B cell (primary cell): ENCODE measurements around the gene DCUN1D2. TPM values are rescaled to one million over a fixed set of nuclear protein-coding genes. Genes with fewer than 3 reads are reported as not detected.

ENCODE experiments used
- ATAC-seq: fragments of 200-7000 bp; cut with Tn5 transposase; one replicate; pipeline ENCODE4 v1.10.0; 2021; ENCODE audit warnings: low read depth, mild to moderate bottlenecking, moderate number of reproducible peaks, moderate library complexity
- CTCF ChIA-PET: fragments of 350-600 bp; sonication (Branson Sonifier 250); formaldehyde crosslinking; loops from one replicate; lab custom pipeline; 2021; ENCODE audit warnings: antibody characterized with exemption, inconsistent platforms; lab: Charles Lee
- POLR2A ChIA-PET: fragments of 350-600 bp; sonication (Branson Sonifier 250); formaldehyde crosslinking; loops from one replicate; lab custom pipeline; 2021; ENCODE audit warnings: antibody characterized with exemption; lab: Charles Lee
- DNase-seq: peaks from one replicate; pipeline ENCODE4 v3.0.0; 2013
- H2AFZ ChIP-seq: 2 replicates; pipeline ENCODE4 v1.6.1; 2012; ENCODE audit warnings: mild to moderate bottlenecking, low read depth, low read length; ENCODE audit not compliant: insufficient read depth, poor library complexity, severe bottlenecking
- H3K27ac ChIP-seq, 2 donors: 1 replicate in 1 of 2; 2 replicates in 1 of 2; pipeline ENCODE4 v1.5.1; 2012 to 2013; ENCODE audit warnings: low read length in 2 of 2, mild to moderate bottlenecking in 2 of 2, moderate library complexity in 1 of 2
- H3K27me3 ChIP-seq, 4 experiments: fragments of 200-600 bp in 1 of 4; sonication (generic) in 1 of 4; replicated peaks in 1 of 4; 1 replicate in 2 of 4; 2 replicates in 2 of 4; pipeline versions ENCODE4 v1.6.1 to v1.7.0; 2013 to 2016; ENCODE audit warnings: low read length in 3 of 4, mild to moderate bottlenecking in 2 of 4, mixed read lengths in 1 of 4, moderate library complexity in 1 of 4; ENCODE audit not compliant: insufficient read depth in 4 of 4, control insufficient read depth in 3 of 4; ENCODE audit errors: control extremely low read depth in 1 of 4
- H3K36me3 ChIP-seq, 2 experiments: replicated peaks in 1 of 2; 1 replicate in 1 of 2; 2 replicates in 1 of 2; pipeline versions ENCODE4 v1.6.1 to v1.7.1; 2013; ENCODE audit warnings: low read length in 1 of 2; ENCODE audit not compliant: insufficient read depth in 2 of 2, control insufficient read depth in 1 of 2; ENCODE audit errors: control extremely low read depth in 1 of 2, extremely low read depth in 1 of 2
- H3K4me1 ChIP-seq, 2 donors: fragments of 200-600 bp in 1 of 2; sonication (generic) in 1 of 2; 1 replicate in 1 of 2; 2 replicates in 1 of 2; pipeline versions ENCODE4 v1.5.1 to v1.6.1; 2013 to 2017; ENCODE audit warnings: low read length in 2 of 2; ENCODE audit not compliant: control insufficient read depth in 2 of 2, insufficient read depth in 2 of 2
- H3K4me2 ChIP-seq: replicated peaks from 2 replicates; pipeline ENCODE3; 2012; ENCODE audit warnings: mild to moderate bottlenecking, low read depth, low read length; ENCODE audit not compliant: poor library complexity, severe bottlenecking
- H3K4me3 ChIP-seq, 5 experiments: fragments of 200-600 bp in 1 of 5; sonication (generic) in 1 of 5; 1 replicate in 3 of 5; 2 replicates in 2 of 5; pipeline versions ENCODE4 v1.5.1 to v1.7.0; 2011 to 2016; ENCODE audit warnings: low read length in 4 of 5, mild to moderate bottlenecking in 4 of 5, low read depth in 2 of 5, control low read depth in 1 of 5, moderate library complexity in 1 of 5; ENCODE audit not compliant: insufficient read depth in 1 of 5; ENCODE audit errors: control extremely low read depth in 1 of 5, extremely low read depth in 1 of 5
- H3K79me2 ChIP-seq: fragments of 200-600 bp; sonication (generic); one replicate; pipeline ENCODE4 v1.6.0; 2016; ENCODE audit warnings: low read length; ENCODE audit not compliant: control insufficient read depth, insufficient read depth
- H3K9ac ChIP-seq: fragments of 200-600 bp; sonication (generic); 2 replicates; pipeline ENCODE4 v1.6.1; 2017; ENCODE audit warnings: mild to moderate bottlenecking, low read length, moderate library complexity
- H3K9me3 ChIP-seq, 3 donors: one replicate each; pipeline versions ENCODE4 v1.6.1 to v1.7.1; 2013; ENCODE audit warnings: low read length in 2 of 3; ENCODE audit not compliant: control insufficient read depth in 2 of 3, insufficient read depth in 1 of 3; ENCODE audit errors: control extremely low read depth in 1 of 3
- H4K20me1 ChIP-seq: 2 replicates; pipeline ENCODE4 v1.6.0; 2012; ENCODE audit warnings: mild to moderate bottlenecking, low read length; ENCODE audit not compliant: insufficient read depth, control insufficient read depth, poor library complexity, severe bottlenecking
- H3K27ac Mint-ChIP-seq: one replicate; pipeline ENCODE4 v1.8.0; 2021; ENCODE audit warnings: mixed read lengths
- H3K27me3 Mint-ChIP-seq: one replicate; pipeline ENCODE4 v1.8.0; 2021; ENCODE audit warnings: mixed read lengths
- H3K4me1 Mint-ChIP-seq: one replicate; pipeline ENCODE4 v1.8.0; 2021; ENCODE audit warnings: mixed read lengths
- H3K4me3 Mint-ChIP-seq: one replicate; pipeline ENCODE4 v1.8.0; 2021; ENCODE audit warnings: mixed read lengths
- H3K9me3 Mint-ChIP-seq: one replicate; pipeline ENCODE4 v1.8.0; 2022; ENCODE audit warnings: mixed read lengths; ENCODE audit not compliant: insufficient read depth
- EZH2 ChIP-seq: IDR thresholded peaks from 2 replicates; pipeline ENCODE4 v1.6.1; 2012; ENCODE audit warnings: borderline replicate concordance, low read depth, mild to moderate bottlenecking, moderate library complexity, low read length; ENCODE audit not compliant: insufficient read depth, poor library complexity, severe bottlenecking
- WGBS: methylation state at CpG from one replicate; pipeline ENCODE4 v1.1.5; 2013; ENCODE audit warnings: missing lambda C conversion rate; ENCODE audit not compliant: insufficient coverage; 5-methylcytosine and 5-hydroxymethylcytosine counted together
- intact Hi-C: fragments of 100-400 bp; cut with micrococcal nuclease; formaldehyde crosslinking; loops from one replicate; pipeline ENCODE4 v1.10.0; 2022
- polyA plus RNA-seq: library from polyadenylated mRNA; depleted of rRNA; stranded (reverse); fragments of >200 nt; gene quantifications from 2 replicates; pipeline ENCODE4 v1.2.3, GENCODE V29; 2012
- total RNA-seq, 2 donors: library from RNA; stranded (reverse); fragments of 120-200 nt in 1 of 2; gene quantifications; 1 replicate in 1 of 2; 2 replicates in 1 of 2; pipeline versions ENCODE4 v1.2.3 to v1.2.4, GENCODE V29; 2013 to 2022
- TF ChIP-seq, protein P1 (sequence below): fragments of 200-600 bp; IDR thresholded peaks from one replicate; pipeline ENCODE4 v1.8.0; 2022; ENCODE audit warnings: antibody characterized with exemption, mild to moderate bottlenecking

DCUN1D2 gene
- total and polyA plus RNA-seq, 2 donors (not counting 1 experiment from before 2014, with no cell fraction given), result 15.3 to 41.3 TPM

DNA sequence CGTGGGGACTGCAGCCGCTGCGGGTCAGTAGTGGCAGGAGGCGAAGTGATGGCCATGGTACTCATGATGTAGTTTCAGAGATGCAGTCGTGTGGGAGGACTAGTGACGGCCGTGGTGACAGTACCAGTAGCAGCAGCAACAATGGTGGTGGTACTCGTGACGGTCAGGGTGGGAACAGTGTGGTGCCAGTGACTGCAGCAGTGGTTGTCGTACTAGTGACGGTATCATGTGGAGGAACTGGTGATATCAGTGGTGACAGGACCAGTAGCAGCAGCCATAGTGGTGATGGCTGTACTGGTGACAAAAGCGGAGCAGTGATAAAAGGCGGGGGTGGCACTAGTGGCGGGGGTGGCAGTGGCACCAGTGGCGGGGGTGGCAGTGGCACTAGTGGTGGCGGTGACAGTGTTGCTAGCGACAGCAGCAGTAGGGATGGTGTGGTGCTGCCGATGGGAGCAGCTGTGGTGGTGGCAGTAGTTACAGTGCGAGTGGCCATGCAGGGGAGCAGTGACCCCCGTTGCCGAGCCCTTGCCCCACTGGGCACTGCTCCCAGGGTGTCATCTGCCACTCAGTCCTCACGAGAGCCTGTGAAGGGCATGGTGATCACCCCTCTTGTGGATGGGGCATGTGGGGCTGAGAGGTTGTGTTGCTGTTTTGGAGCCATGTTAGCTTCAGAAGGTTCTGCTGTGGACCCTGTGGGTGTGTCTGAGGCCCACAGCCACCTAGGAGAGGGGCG is 60.0 kb downstream of the DCUN1D2 start:
- ATAC-seq (no peak), DNase-seq (no peak)
- POLR2A ChIA-PET, result no interaction called here
- no peak overlapping the region for H3K27ac Mint-ChIP-seq
- Histone ChIP-seq H2AFZ (no peak overlapping the region), H3K9ac (no peak overlapping the region), H3K4me1 (no peaks in the 10 kb centered on the region), H3K4me3 (no peak overlapping the region), H3K9me3 (peaks cover 0 to 3% (median 0%) of the 10 kb centered on the region in 3 donors), H3K27me3 (no peaks in the 10 kb centered on the region), H4K20me1 (no peaks in the 10 kb centered on the region), H3K79me2 (no peaks in the 10 kb centered on the region), H3K27ac (no peak overlapping the region), H3K36me3 (no peaks in the 10 kb centered on the region), H3K4me2 (no peak overlapping the region)
- CTCF ChIA-PET, result no interaction called here
- H3K9me3 Mint-ChIP-seq, result no peaks in the 10 kb centered on the region
- intact Hi-C loops, result no loop called here
- no peak overlapping the region for H3K4me3 Mint-ChIP-seq
- TF ChIP-seq, protein P1, sequence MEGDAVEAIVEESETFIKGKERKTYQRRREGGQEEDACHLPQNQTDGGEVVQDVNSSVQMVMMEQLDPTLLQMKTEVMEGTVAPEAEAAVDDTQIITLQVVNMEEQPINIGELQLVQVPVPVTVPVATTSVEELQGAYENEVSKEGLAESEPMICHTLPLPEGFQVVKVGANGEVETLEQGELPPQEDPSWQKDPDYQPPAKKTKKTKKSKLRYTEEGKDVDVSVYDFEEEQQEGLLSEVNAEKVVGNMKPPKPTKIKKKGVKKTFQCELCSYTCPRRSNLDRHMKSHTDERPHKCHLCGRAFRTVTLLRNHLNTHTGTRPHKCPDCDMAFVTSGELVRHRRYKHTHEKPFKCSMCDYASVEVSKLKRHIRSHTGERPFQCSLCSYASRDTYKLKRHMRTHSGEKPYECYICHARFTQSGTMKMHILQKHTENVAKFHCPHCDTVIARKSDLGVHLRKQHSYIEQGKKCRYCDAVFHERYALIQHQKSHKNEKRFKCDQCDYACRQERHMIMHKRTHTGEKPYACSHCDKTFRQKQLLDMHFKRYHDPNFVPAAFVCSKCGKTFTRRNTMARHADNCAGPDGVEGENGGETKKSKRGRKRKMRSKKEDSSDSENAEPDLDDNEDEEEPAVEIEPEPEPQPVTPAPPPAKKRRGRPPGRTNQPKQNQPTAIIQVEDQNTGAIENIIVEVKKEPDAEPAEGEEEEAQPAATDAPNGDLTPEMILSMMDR, result no peak
- TF ChIP-seq EZH2, result no peak
- H3K4me1 Mint-ChIP-seq, result no peaks in the 10 kb centered on the region
- WGBS, result 98% methylated on average over 18 of the region's 23 CpGs
- H3K27me3 Mint-ChIP-seq, result no peaks in the 10 kb centered on the region

DNA sequence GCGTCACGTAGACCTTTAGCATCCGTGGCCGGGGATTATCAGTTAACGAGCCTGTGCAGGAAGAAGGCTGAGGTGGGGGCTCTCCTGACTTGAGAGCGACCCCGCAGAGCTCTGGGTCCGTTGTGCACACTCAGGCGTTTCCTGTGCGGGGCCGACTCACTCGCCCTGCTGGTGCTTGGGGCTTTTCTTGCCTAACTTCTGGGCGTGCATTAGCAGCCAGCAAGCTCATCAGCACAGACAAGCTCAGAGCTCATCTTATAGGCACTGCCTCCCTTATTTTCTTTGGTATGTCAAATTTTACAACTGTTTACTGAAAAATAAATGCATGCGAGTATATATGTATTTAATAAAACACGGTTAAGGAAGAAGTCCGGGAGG is 60.9 kb downstream of the DCUN1D2 start:
- POLR2A ChIA-PET, result no interaction called here
- CTCF ChIA-PET, result no interaction called here

More for the DNA sequence above, 60.9 kb downstream of the DCUN1D2 start:
- WGBS, result 85% methylated on average over 15 of the region's 16 CpGs
- no peak overlapping the region for H3K27ac ChIP-seq
- no peak overlapping the region for H2AFZ ChIP-seq
- H3K9me3 ChIP-seq, result peaks cover 0 to 3% (median 0%) of the 10 kb centered on the region in 3 donors
- H3K4me3 Mint-ChIP-seq, result no peak overlapping the region
- H3K4me1 ChIP-seq, result no peaks in the 10 kb centered on the region
- no peaks in the 10 kb centered on the region for H4K20me1 ChIP-seq
- intact Hi-C loops, result no loop called here
- no peaks in the 10 kb centered on the region for H3K27me3 Mint-ChIP-seq
- TF ChIP-seq, protein P1, result no peak
- no peak for TF ChIP-seq EZH2
- no peaks in the 10 kb centered on the region for H3K36me3 ChIP-seq
- H3K9ac ChIP-seq, result no peak overlapping the region
- H3K4me2 ChIP-seq, result no peak overlapping the region
- no peak for DNase-seq
- no peaks in the 10 kb centered on the region for H3K79me2 ChIP-seq
- no peak overlapping the region for H3K27ac Mint-ChIP-seq
- H3K4me1 Mint-ChIP-seq, result no peaks in the 10 kb centered on the region
- H3K4me3 ChIP-seq, result no peak overlapping the region
- ATAC-seq, result no peak
- no peaks in the 10 kb centered on the region for H3K9me3 Mint-ChIP-seq
- H3K27me3 ChIP-seq, result no peaks in the 10 kb centered on the region
